Muscle of arm (tissue), 12 donors: ENCODE results near the gene THRAP3. TPM values are rescaled to one million over a fixed set of nuclear protein-coding genes. Genes with fewer than 3 reads are reported as not detected.

ENCODE experiments used
- DNase-seq: peaks from one replicate; pipeline ENCODE4 v3.0.0-alpha.2; 2013
- polyA plus RNA-seq, 12 donors: library from polyadenylated mRNA; unstranded; fragments of 120-200 nt; gene quantifications; one replicate each; pipeline ENCODE4 v1.2.1, GENCODE V29; 2013; ENCODE audit not compliant: insufficient read length in 12 of 12

The THRAP3 gene
- polyA plus RNA-seq, 12 donors, result 96.0 to 157 (median 105) TPM; not detected in 1

- peak; percentile 85 for DNase-seq
Measured at GRCh38 chr1:36323636-36324352, 99.6 kb downstream of the THRAP3 start, which contains the start of gene EVA1B. Gene EVA1B, minus strand, starts transcription at chr1:36323645. Its CDS starts 608 bp downstream, at chr1:36323037.

DNA sequence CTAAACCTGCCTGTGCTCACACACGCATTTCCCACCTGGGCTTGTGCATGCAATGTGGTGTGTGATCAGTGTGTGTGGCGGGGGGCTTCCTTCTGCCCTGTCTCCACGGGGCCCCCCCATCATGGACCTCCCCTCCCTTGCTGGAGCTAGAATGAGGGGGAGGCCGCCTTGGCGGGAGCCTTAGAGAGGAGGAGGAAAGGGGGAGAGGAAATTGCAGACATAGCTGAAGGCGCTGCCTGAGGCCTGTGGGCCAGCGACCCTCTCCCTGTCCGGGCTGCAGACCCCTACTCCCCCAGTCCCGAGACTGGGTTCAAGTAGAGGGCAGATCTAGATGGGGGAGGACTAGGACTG, 100.1 kb downstream of the THRAP3 start:
- no peak for DNase-seq

GRCh38 chr1:36326499-36326898, 102.3 kb downstream of the THRAP3 start:
- no peak for DNase-seq

DNA sequence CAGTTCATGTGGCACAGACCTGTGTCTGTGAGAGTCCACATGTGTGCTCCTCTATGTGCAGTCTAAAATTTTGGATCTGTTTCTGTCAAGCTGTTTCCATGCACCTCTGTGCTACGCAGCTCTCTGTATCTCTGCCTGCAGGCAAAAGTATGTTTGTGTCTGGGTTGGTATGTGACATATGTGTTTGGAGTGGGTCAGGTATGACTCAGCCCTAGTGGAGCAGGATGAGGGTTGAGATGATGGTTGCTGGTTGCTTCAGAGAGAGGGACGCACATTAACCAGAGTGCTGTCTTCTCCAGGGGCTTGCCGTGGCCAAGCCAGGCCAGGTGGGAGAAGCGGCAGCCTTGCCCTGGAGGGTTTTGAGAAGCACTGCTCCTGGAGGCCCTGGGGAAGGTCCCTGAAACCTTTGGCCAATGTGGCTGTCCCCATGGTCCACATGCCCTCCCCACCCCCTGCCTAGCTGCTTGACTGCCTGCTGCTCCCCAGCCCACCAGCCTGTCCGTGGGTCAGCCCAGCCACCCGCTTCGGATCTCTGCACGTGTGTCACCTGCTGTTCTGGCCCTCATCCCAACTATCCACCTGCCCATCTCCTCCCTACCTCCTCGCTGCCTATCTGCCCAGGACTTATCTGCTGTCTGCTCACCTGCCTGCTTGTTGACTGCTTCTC, 103.3 kb downstream of the THRAP3 start:
- DNase-seq, result no peak

GRCh38 chr1:36328088-36328480, 103.8 kb downstream of the THRAP3 start:
- DNase-seq, result no peak

DNA sequence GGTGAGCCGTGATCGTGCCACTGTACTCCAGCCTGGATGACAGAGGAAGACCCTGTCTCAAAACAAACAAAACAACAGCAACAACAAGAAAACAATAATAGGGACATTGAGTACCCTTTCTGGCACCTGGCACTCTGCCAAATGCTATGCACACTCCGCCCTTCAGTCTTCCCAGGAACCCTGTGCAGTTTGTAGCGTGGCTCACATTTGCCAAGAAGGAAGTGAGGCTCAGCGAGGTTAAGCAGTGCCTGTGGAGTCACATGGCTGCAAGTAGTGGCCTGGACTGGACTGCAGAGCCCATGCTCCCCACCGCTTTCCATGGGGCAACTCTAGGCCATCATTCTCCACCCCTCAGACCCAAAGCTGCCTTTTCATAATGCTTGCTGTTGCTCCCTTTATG, 104.5 kb downstream of the THRAP3 start:
- DNase-seq, result no peak

DNA sequence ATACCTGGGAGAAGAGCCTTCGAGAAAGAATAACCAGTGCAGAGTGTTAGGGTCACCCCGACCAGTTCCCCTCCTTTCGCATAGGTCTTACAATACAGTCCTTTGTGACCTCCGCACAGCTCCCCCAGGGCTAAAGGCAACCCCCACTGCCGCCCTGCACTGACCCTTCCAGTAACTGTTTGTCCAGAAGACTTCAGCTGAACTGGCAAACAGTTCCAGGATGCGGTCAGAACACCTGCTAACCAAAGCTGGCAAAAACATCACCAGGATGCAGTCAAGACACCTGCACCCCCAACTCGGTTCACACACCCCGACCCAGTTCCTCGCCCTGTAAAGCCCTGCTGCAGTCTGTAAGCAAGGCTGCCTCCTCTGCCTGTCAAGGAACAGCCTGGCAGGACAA, 105.6 kb downstream of the THRAP3 start:
- DNase-seq, result no peak

DNA sequence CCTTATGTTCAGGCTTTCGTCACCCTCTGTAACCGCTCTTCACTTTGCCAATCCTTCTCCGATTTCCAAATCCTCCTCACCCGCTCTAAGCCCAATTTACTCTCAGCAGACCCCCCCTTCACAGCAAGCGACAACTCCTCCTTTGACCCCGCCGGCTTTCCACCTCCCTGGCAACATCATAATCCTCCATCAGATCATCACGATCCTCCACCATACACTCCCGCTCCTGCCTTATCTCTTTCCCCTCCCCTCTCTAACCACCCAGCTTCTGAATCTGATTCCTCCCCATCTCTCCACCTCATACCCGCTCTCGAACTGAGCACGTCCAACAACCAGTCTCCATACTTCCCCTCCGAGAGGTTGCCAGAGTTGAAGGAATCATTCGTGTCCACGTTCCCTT, 106.7 kb downstream of the THRAP3 start:
- DNase-seq, result no peak

DNA sequence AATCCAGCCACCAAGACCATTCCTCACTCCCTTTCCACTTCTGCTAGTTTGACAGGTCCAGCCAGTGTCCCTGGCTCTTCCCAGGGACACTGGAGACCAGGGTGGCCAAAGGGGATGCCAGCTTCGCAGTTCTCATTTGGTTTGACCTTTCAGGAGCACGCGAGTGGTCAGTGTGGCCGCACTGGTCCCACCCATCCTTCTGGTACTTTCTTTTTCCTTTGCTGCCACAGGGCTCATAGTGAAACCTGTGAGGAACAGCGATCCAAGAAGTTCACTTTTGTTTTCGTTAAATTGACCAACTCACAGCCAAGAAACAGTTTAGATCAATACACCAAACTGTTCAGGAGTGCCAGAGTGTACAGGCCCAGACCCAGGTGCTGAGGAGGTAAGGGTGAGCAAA, 113.6 kb downstream of the THRAP3 start:
- DNase-seq, result no peak

DNA sequence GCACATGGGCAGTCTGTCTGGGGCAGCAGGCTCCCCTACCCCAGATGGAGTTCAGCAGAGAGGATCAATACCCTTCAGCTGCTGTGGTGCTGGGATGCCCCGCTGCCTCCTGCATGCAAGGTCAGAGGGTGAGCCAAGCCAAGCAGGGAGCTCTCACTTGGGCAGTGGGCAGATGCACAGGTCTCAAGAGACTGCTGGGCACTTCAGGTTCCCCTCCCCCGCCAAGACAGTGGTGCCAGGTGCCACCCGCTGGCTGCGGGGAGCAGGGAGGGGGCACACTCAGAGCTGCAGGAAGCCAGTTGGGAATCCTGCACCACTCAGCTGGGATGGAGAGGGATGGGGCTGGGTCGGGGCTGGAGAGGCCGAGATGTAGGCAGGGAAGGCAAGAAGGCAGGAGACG, 115.0 kb downstream of the THRAP3 start:
- DNase-seq, result no peak

GRCh38 chr1:36339615-36340014, 115.4 kb downstream of the THRAP3 start:
- DNase-seq, result no peak

DNA sequence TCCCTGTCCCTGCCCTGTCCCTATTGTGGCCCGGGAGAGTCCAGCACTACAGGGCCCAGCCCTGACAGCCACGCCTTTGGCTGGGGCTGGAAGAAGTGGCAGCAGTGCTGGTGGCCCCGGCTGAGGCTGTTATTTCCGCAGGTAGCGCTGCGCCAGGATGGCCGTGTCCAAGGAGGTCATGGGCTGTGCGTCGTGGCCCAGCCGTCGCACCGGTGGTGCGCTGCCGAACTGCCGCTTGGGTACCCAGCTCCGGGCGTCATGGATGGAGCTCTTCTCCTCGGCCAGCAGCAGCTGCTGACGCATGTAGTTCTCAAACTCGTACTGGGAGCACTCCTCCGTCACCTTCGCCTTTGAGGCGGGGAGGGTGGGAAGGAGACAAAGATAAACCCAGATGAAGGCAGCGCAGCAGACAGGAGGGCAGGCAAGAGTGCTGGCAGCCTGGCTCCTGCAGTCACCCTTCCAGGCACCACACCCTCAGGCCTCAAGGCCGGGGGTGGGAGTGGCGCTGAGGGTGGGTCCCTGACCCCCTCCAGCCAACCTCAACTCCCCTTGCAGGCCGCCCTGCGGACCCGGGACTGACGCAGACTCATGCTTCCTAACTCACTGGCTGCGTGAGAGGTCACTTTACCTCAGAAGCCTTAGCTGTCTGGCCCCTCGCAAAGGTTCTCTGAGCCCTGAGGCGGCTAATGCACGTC, 117.5 kb downstream of the THRAP3 start:
- DNase-seq, result no peak

DNA sequence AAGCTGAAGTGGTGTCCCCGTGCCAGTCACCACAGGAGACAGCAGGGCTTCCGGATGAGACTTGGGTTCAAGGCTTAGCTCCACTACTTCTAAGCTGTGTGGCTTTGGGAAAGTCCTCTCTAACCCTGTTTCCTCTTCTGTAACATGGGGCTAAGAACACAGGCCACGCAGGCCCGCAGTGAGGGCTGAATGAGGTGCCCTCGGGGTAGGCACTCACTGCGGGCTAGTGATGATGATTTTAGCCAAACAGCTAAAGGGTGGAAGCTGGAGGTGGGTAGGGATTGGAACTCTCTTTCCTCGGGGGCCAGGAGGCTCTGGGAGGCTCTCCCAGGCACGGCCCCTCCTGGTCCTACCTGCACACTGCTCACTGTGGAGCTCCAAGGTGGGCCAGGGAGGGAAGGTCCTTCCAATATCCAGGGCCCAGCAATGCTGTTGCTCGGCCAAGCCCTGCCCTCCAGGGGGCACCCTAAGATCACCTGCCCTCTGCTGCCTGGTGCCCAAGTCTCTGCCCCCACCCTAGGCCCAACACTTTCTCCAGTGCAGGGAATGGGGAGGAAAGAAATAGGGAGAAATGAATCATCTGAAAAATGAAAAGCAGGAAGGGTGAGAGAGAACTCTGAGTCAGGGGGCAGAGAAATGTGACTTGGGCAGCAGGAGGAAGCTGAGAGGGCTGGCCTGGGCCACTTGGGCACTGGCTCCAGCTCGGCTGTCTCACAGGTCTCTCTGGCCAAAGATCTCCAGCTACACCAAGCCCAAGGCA, 118.4 kb downstream of the THRAP3 start:
- DNase-seq, result no peak

DNA sequence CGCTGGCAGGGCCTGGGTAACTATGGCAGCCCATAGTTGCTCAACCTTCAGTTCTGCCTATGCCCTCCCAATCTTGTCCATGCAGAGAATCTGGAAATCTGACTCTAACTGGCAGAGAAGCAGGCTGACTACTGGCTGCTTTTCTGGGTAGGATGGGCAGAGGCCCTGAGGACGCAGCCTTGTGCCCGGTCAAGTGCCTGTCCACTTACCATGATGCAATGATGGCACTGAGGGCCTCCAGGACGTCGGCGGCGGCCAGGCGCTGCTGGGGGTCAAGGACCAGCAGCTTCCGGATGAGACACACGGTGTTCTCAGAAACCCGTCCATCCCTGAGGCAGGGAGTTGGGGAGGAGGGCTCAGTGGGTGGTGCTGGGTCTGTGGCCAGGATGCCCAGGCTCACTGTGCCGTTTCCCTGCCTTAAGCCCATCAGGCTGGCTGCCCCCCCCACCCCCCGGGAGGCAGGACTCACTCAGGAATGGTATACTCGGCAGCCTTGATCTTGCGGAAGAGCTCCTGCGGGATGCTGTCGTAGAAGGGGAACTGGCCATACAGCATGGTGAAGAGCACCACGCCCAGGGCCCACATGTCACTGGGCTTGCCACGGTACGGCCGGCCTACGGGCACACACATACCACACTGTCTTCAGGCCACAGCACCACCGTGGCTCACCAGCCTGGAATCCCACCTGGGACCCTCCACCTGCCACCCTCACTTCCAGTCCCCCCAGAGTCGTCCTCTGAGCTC, 119.6 kb downstream of the THRAP3 start:
- DNase-seq, result no peak

GRCh38 chr1:36344395-36344680, 120.1 kb downstream of the THRAP3 start:
- no peak for DNase-seq

- DNase-seq, result no peak
Measured at GRCh38 chr1:36345353-36345752, 121.1 kb downstream of the THRAP3 start.

GRCh38 chr1:36346741-36347370, 122.6 kb downstream of the THRAP3 start:
- no peak for DNase-seq

DNA sequence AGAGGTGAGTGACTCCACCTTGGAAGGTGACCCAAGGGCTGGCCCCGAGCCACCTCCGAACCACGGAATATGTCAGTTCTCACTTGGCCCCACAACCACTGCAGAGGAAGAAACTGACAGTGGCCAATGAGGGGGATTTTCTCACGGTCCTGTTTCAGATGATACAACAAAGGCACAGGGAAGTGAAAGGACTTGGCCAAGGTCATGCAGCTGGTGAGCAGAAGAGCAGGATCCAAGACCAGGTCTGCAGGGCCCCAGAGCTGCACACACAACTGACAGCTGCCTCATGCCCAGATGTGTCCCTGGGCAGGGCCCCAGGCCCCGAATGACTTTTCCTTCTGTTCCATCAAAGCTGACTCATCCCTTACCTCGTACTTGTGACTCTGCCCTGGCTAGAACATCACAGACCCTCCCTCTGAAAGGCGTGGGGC, 125.0 kb downstream of the THRAP3 start:
- no peak for DNase-seq

DNA sequence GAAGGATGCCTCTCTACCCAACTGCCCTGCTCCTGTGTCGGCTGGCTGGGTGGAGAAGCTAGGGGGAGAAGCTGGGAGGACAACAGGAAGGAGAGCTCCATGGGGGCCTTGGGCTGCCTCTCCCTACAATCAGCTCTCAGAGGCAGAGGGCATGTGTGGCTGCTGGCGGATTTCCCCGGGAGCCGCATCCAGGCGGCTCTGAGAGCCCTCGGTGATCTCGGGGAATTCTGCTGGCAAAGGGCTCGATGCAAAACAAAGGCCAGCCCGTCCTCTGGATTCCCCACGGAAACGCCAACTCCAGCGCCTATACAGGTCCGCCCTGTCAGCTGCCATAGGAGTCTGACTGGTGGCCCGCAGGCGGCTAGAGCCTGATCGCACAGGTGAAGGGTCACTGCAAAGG, 125.6 kb downstream of the THRAP3 start:
- DNase-seq, result no peak

DNA sequence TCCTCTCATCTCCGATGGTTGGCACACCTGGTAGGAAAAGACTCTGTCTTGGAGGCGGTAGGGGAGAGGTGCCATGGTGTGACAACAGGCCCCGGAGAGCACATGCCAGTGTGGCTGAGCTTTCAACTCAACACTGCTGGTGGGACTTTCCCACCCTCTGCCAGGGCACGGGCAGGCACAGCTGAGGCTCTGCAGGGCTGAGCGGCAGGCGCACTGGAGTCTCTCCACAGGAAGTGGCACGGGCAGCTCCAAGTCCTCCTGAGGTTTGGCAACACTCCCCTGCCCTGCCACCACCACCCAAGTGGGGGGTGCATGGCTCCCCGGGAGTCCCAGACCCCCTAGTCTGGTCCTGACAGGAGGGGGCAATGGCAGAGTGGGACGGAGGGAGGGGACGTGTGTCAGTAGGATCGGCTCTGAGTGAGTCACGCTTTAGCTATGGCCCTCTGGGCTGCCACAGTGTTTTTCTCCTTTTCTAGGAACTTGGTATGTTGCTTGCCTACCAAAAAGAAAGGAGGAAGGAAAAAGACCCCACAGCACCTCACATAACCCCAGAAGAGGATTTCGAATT, 126.5 kb downstream of the THRAP3 start:
- DNase-seq, result no peak
